ENCODE results near the gene LGALS9. TPM values are rescaled to one million over a fixed set of nuclear protein-coding genes. Genes with fewer than 3 reads are reported as not detected.
A peak's percentile ranks its signal among the peaks of the same experiment; 100 is the strongest.
"Not testable (repeated sequence)": the region's sequence is repeated elsewhere in the genome, so short reads cannot be mapped to it uniquely, and the experiment has no call there.

The LGALS9 gene
- total and polyA plus RNA-seq, 2 experiments from 2014 or later = 3.1 to 14.1 TPM

- peak; percentile 50 for DNase-seq (ENCODE audit: low spot score)
- H3K4me3 ChIP-seq = no peak overlapping the region
- no peak overlapping the region for H3K27ac ChIP-seq
- no peak overlapping the region for H2AFZ ChIP-seq
- H3K79me2 ChIP-seq = no peaks in the 10 kb centered on the region
- H3K9me2 ChIP-seq (replicated peaks; ENCODE audit: insufficient read depth) = no peaks in the 10 kb centered on the region
- H3K4me1 ChIP-seq (ENCODE audit: insufficient read depth) = no peaks in the 10 kb centered on the region
- TF ChIP-seq EZH2phosphoT487 (IDR thresholded peaks at IDR 0.05; ENCODE audit: low read depth, severe bottlenecking, unreplicated experiment) (no peak), EZH2 (IDR thresholded peaks at IDR 0.05; ENCODE audit: borderline replicate concordance) (no peak), CTCF (IDR thresholded peaks at IDR 0.05; ENCODE audit: poor library complexity) (peak; percentile 74)
- H3K4me2 ChIP-seq = no peak overlapping the region
- no peaks in the 10 kb centered on the region for H3K36me3 ChIP-seq (replicated peaks; ENCODE audit: insufficient read depth, low read depth)
- H4K20me1 ChIP-seq (ENCODE audit: insufficient read depth, poor library complexity, severe bottlenecking) = no peaks in the 10 kb centered on the region
- H3K9me3 ChIP-seq (ENCODE audit: low read depth) = no peaks in the 10 kb centered on the region
- H3K27me3 ChIP-seq = no peaks in the 10 kb centered on the region
- WGBS (ENCODE audit: low lambda C conversion rate, missing lambda C conversion rate) = 54% methylated on average over 16 of the region's 16 CpGs
These were observed 20.7 kb downstream of the LGALS9 start for GRCh38 chr17:27651411-27652345.

- not testable (repeated sequence) for H3K9me2 ChIP-seq (replicated peaks; ENCODE audit: insufficient read depth); H4K20me1 ChIP-seq (ENCODE audit: insufficient read depth, poor library complexity, severe bottlenecking); H3K9me3 ChIP-seq (ENCODE audit: low read depth); H2AFZ ChIP-seq; H3K27ac ChIP-seq; H3K27me3 ChIP-seq; H3K79me2 ChIP-seq; H3K36me3 ChIP-seq (replicated peaks; ENCODE audit: insufficient read depth, low read depth); H3K4me1 ChIP-seq (ENCODE audit: insufficient read depth); DNase-seq (ENCODE audit: low spot score); H3K4me2 ChIP-seq; H3K4me3 ChIP-seq
- WGBS (ENCODE audit: low lambda C conversion rate, missing lambda C conversion rate) = 88% methylated on average over 9 of the region's 9 CpGs
These were observed 22.5 kb downstream of the LGALS9 start for GRCh38 chr17:27653449-27653971.

GRCh38 chr17:27654136-27654535 is 23.1 kb downstream of the LGALS9 start:
- H3K79me2 ChIP-seq = no peaks in the 10 kb centered on the region
- H3K4me2 ChIP-seq = no peak overlapping the region
- H3K27ac ChIP-seq = no peak overlapping the region
- H3K4me3 ChIP-seq = no peak overlapping the region
- no peak overlapping the region for H2AFZ ChIP-seq
- TF ChIP-seq CTCF (IDR thresholded peaks at IDR 0.05; ENCODE audit: poor library complexity) (no peak), EZH2phosphoT487 (IDR thresholded peaks at IDR 0.05; ENCODE audit: low read depth, severe bottlenecking, unreplicated experiment) (no peak), EZH2 (IDR thresholded peaks at IDR 0.05; ENCODE audit: borderline replicate concordance) (no peak)
- no peaks in the 10 kb centered on the region for H3K9me2 ChIP-seq (replicated peaks; ENCODE audit: insufficient read depth)
- DNase-seq (ENCODE audit: low spot score) = no peak
- H3K4me1 ChIP-seq (ENCODE audit: insufficient read depth) = no peaks in the 10 kb centered on the region
- no peaks in the 10 kb centered on the region for H3K36me3 ChIP-seq (replicated peaks; ENCODE audit: insufficient read depth, low read depth)
- H4K20me1 ChIP-seq (ENCODE audit: insufficient read depth, poor library complexity, severe bottlenecking) = no peaks in the 10 kb centered on the region
- H3K27me3 ChIP-seq = no peaks in the 10 kb centered on the region
- WGBS (ENCODE audit: low lambda C conversion rate, missing lambda C conversion rate) = 97% methylated on average over 15 of the region's 15 CpGs
- no peaks in the 10 kb centered on the region for H3K9me3 ChIP-seq (ENCODE audit: low read depth)
